HG02840 (cell line): ENCODE measurements around the gene ITK.

Source experiments
- ATAC-seq: cut with Tn5 transposase; IDR thresholded peaks from one replicate; pipeline ENCODE4 v1.9.1; 2021; ENCODE audit warnings: mild to moderate bottlenecking, moderate library complexity, moderate number of reproducible peaks; ENCODE audit not compliant: unreplicated experiment, low FRiP score

Gene ITK

DNA sequence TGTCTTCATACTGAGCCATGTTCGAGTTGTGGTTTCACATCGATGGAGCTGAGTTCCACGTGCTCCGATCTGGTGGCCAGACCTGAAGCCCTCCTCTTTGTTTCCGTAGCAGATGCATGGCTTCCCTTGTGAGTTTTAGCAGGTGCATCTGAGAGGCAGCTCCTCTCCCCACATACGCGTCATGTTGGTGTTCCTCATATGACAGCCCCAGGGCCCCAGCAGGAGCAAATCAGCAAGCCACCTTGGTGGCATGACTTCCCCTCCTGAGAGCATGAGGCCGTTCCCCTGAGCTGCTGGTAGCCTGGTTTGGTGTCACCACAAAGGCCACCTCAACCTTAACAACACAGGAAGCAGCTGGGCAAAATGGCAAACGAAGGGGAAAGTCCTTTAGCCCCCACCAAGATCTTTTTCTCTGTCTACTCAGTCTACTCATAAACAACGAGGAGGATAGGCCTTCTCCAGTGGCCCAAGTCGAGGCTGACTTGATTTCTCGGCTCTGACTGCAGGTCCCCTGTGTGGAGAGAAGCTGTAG is 91.2 kb downstream of the ITK start:
- peak; percentile 75 for ATAC-seq

- ATAC-seq: peak; percentile 49
Measured at GRCh38 chr5:157273131-157273556, 92.5 kb downstream of the ITK start.

DNA sequence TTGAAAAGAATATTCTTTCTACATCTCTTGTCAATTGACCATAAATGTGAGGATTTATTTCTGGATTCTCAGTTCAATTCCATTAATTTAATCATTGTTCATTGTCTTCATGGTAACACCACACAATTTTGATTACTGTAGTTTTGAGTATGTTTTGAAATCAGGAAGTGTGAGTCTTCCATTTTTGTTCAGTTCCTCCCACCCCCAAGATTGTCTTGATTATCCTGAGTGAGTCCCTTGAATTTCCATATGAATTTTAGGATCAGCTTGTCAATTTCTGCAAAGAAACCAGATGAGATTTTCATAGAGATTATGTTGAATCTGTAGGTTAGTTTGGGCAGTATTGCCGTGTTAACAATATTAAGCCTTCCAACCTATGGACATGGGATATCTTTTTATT is 94.8 kb downstream of the ITK start:
- ATAC-seq: no peak

DNA sequence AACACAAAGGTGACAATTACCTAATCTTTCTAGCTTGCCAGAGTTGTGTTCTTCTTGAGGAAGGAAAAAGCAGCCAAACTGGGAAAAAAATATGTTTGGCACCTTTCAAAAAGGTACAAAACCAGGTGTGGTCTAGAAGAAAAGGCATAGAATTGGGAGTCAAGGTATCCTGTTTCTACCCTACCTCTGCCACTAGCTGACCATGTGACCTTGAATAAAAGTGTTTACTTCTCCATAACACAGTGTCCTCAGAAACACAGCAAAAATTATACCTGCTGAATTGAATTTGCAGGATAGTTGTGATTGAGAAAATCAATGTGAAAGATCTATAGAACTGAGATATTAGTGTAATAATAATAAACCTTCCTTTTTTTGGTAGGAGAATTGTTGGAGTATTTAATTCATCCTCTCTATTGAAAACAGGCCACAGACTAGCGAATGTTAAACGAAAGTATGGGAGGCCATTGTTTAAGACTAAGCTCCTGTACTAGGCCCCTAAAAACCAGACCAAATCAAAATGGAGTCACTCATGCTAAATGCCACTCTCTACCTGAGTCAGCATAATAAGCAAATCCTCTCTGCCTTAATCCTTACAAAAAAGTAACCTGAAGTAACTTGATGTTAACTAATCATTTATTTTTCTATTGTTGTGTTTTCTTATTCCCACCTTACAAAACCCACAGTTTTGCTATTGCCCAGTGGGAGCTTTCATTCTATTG is 97.8 kb downstream of the ITK start:
- no peak for ATAC-seq

- ATAC-seq: no peak
Measured at GRCh38 chr5:157279605-157280239, 99.1 kb downstream of the ITK start.

GRCh38 chr5:157280927-157281326 is 100.3 kb downstream of the ITK start:
- no peak for ATAC-seq

GRCh38 chr5:157282150-157282549 is 101.5 kb downstream of the ITK start:
- no peak for ATAC-seq

GRCh38 chr5:157283434-157283833 is 102.8 kb downstream of the ITK start:
- ATAC-seq: peak; percentile 96

- no peak for ATAC-seq
Measured at GRCh38 chr5:157284458-157285212, 104.0 kb downstream of the ITK start.

DNA sequence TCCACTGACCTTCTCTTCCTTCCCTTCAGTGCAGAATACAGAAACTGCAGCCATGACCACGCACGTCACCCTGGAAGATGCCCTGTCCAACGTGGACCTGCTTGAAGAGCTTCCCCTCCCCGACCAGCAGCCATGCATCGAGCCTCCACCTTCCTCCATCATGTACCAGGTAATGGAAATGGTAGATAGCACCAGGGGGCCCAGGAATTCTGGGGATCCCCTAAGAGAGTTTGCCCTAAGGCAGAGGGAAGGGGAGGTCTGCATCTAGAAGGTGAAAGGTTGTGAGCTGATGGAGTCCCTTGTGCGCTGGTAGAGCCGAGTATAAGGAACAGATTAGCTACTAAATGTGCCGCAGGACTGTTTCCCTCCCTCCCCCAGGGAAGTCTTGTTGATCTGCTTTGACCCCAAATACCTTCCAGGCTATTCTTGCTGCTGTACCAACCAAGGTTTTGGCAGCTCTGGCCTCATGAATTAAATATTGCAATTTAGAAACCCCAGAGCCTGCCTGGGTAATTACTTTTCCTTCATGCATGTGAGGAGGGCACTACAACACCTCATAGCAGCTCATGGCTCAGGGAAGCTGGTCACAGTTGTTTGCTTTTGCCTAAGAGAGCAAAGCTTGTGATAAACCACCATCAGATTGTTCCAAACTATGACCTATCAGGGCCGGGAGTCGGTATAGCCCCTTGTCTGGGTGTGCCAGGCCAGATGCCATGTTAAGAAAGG is 104.8 kb downstream of the ITK start:
- no peak for ATAC-seq

DNA sequence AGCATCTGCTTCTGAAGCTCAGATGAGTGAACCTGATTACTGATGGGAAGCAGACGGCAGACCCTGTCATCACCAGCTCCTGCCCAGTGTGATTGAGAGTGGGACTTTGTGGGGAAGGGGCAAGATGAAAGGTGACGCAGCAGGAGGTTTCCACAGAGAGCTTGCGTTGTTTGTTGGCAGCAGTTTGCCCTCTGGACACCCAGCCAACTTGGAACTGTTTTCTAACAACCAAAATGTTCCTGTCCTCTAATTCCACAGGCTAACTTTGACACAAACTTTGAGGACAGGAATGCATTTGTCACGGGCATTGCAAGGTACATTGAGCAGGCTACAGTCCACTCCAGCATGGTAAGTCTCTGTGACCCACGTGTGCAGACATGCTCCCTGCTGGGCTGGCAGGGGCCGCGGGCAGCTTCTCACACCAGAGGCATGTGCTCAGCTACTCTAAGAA is 106.1 kb downstream of the ITK start:
- no peak for ATAC-seq

GRCh38 chr5:157288405-157289163 is 107.9 kb downstream of the ITK start:
- no peak for ATAC-seq

- ATAC-seq: no peak
Measured at GRCh38 chr5:157289164-157289819, 108.7 kb downstream of the ITK start.

GRCh38 chr5:157290156-157290980 is 109.7 kb downstream of the ITK start:
- ATAC-seq: no peak

DNA sequence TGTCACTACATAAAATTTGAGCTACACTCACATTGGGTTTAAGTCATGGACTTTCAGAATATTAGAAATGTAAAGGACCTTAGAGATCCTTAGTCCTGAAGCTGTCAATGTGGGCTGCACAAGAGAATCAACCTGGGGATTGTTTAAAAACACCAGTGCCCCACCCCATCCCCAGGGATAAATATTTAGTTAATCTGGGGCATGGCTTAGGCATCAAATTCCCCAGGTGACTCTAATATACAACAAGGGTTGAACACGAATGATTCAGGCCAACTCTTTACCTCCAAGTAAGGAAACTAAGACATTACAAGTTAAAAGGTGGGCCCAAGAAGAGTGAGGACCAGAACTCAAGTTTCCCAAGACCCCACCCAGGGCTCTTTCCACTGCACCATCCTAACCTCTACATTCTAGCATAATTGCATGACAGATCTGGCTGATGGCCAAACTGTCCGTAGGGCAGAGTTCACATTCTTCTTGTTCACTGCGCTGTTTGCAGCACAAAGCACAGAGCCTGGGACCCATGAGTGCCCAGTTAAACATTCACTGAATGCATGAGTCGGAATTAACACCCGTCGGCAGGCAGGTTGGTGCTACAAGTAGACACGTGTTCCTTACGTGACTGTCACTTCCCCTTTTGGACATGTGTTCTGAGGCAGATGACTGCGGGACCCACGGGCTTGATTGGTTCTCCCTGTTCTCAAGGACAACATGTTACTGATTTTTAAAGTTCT is 110.5 kb downstream of the ITK start:
- peak; percentile 85 for ATAC-seq

- ATAC-seq: no peak
Measured at GRCh38 chr5:157292599-157292998, 112.0 kb downstream of the ITK start.

DNA sequence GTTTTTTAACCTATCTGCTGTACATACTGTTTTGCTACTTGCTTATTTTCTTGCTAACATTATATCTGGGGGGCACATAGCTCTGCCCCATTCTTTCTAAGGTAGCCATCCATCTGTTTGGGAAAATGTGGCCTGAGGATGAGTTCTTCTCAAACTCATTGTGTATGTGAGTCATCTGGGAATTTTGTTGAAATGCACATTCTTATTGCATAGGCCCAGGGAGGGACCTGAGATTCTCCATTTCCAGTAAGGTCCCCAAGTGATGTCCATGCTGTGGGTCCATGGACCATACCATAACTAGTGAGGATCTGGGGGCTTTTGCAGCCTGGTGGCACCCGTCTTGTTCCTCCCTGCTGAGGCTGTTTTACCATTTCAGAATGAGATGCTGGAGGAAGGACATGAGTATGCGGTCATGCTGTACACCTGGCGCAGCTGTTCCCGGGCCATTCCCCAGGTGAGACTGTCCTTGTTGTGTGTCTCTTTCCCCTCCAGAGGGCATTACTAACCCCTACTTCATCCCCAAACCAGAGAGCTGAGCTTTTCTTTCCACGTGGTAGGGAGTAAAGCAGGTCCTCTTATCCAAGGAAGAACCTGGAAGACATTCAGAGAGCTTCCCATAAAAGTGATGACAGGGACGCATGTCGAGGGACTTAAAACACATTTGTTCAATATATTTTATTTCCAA is 113.9 kb downstream of the ITK start:
- ATAC-seq: no peak
